Right lobe of liver (tissue), 6 donors: ENCODE results near the gene DYNLT2. TPM values are rescaled to one million over a fixed set of nuclear protein-coding genes. Genes with fewer than 3 reads are reported as not detected.

ENCODE experiments used
- ATAC-seq, 4 donors: fragments of 200-7000 bp; cut with Tn5 transposase; one replicate each; pipeline ENCODE4 v1.9.1; 2020; ENCODE audit warnings: mild to moderate bottlenecking in 4 of 4, moderate library complexity in 4 of 4
- DNase-seq, 3 donors: peaks; one replicate each; pipeline ENCODE4 v3.0.0-alpha.2; 2020
- H3K27ac ChIP-seq, 3 donors: fragments of 200-600 bp; one replicate each; pipeline ENCODE4 v1.8.0; 2022
- H3K27me3 ChIP-seq, 2 donors: fragments of 200-600 bp; one replicate each; pipeline ENCODE4 v1.8.0; 2022
- H3K36me3 ChIP-seq, 4 donors: fragments of 200-600 bp; sonication (generic) in 1 of 4; one replicate each; pipeline versions ENCODE4 v1.5.1 to v1.8.0; 2017 to 2022; ENCODE audit warnings: control low read depth in 1 of 4
- H3K4me1 ChIP-seq, 4 donors: fragments of 200-600 bp; sonication (generic) in 1 of 4; one replicate each; pipeline versions ENCODE4 v1.5.1 to v1.8.0; 2017 to 2022; ENCODE audit warnings: control low read depth in 1 of 4
- H3K4me3 ChIP-seq, 3 donors: fragments of 200-600 bp; one replicate each; pipeline ENCODE4 v1.8.0; 2022
- H3K9me3 ChIP-seq, 4 donors: fragments of 200-600 bp; sonication (generic) in 1 of 4; one replicate each; pipeline versions ENCODE4 v1.5.1 to v1.8.0; 2017 to 2022; ENCODE audit warnings: control low read depth in 1 of 4
- CTCF ChIP-seq, 4 donors: fragments of 200-600 bp in 3 of 4; fragments of 450-650 bp in 1 of 4; IDR thresholded peaks; one replicate each; pipeline versions ENCODE4 v1.5.1 to v1.8.0; 2016 to 2022; ENCODE audit warnings: antibody characterized with exemption in 4 of 4, mild to moderate bottlenecking in 2 of 4
- POLR2A ChIP-seq: fragments of 450-650 bp; IDR thresholded peaks from one replicate; pipeline ENCODE4 v1.6.1; 2017; ENCODE audit warnings: antibody characterized with exemption, mild to moderate bottlenecking
- WGBS: methylation state at CpG from one replicate; pipeline ENCODE4 v1.1.6; 2018; ENCODE audit warnings: low coverage, low lambda C conversion rate; ENCODE audit not compliant: insufficient coverage; ENCODE audit errors: missing lambda C conversion rate; 5-methylcytosine and 5-hydroxymethylcytosine counted together
- intact Hi-C, 2 donors: fragments of 100-400 bp; cut with DNase I; formaldehyde crosslinking; loops; one replicate each; pipeline versions ENCODE4 v1.11.2 to v1.14.1; 2022
- total RNA-seq, 6 experiments: library from RNA; depleted of rRNA in 2 of 6; stranded (reverse); fragments of >200 nt in 2 of 6; fragmentation: NEBNext Ultra II Directional in 3 of 6; extraction: Animal tissue kit (Norgen Biotek cat#: 25700) in 3 of 6; gene quantifications; one replicate each; pipeline versions ENCODE4 v1.1.0 to v1.2.4, GENCODE V29; 2016 to 2023
- donor health status: DM: no; HTN: yes; CAD: no.
- donor health status: DM: no; HTN: no; CAD: no.
- donor health status: DM: no; HTN: no; CAD: no.
- donor health status: DM: no; HTN: yes; CAD: no.
- donor health status: DM: no; HTN: yes; CAD: no.

Gene DYNLT2
- total RNA-seq, 6 experiments from 2014 or later: 0.43 to 0.82 (median 0.68) TPM

GRCh38 chr6:169798764-169799473 lies 47.5 kb upstream of the DYNLT2 start:
- ATAC-seq: no peak
- TF ChIP-seq POLR2A (no peak), CTCF (IDR thresholded peaks at IDR 0.05) (no peak)
- 85% methylated on average over 10 of the region's 10 CpGs for whole genome bisulfite sequencing
- Histone ChIP-seq H3K36me3 (no peaks in the 10 kb centered on the region), H3K4me1 (peaks cover 0 to 29% (median 12%) of the 10 kb centered on the region in 4 donors), H3K9me3 (no peaks in the 10 kb centered on the region), H3K27me3 (no peaks in the 10 kb centered on the region), H3K4me3 (no peak overlapping the region), H3K27ac (no peak overlapping the region)
- intact Hi-C loops: loop anchor here in 1 of 2 donors (10.0 kb wide), 1 partner anchor 726 kb away; no protein-coding TSS in a partner anchor
- DNase-seq: peak in 1 of 3 donors; percentile 10

GRCh38 chr6:169795196-169795595 lies 43.8 kb upstream of the DYNLT2 start:
- TF ChIP-seq CTCF (IDR thresholded peaks at IDR 0.05) (no peak), POLR2A (no peak)
- Histone ChIP-seq H3K27ac (no peak overlapping the region), H3K9me3 (no peaks in the 10 kb centered on the region), H3K4me1 (peaks cover 0 to 21% (median 9%) of the 10 kb centered on the region in 4 donors), H3K36me3 (no peaks in the 10 kb centered on the region), H3K4me3 (no peak overlapping the region), H3K27me3 (no peaks in the 10 kb centered on the region)
- intact Hi-C loops: loop anchor here in 1 of 2 donors (10.0 kb wide), 1 partner anchor 730 kb away; no protein-coding TSS in a partner anchor
- DNase-seq: no peak
- 63% methylated on average over 1 of the region's 2 CpGs for WGBS
- ATAC-seq: no peak

- TF ChIP-seq CTCF (IDR thresholded peaks at IDR 0.05): no peak
- no peak for TF ChIP-seq POLR2A
- H3K4me3 ChIP-seq: no peak overlapping the region
- 80% methylated on average over 6 of the region's 13 CpGs for WGBS
- no peaks in the 10 kb centered on the region for H3K36me3 ChIP-seq
- H3K4me1 ChIP-seq: peaks cover 0 to 15% (median 6%) of the 10 kb centered on the region in 4 donors
- no peak for ATAC-seq
- H3K27ac ChIP-seq: no peak overlapping the region
- DNase-seq: peak in 1 of 3 donors; percentile 24
- intact Hi-C loops: loop anchor here in 1 of 2 donors (10.0 kb wide), 1 partner anchor 730 kb away; no protein-coding TSS in a partner anchor
- no peaks in the 10 kb centered on the region for H3K9me3 ChIP-seq
- no peaks in the 10 kb centered on the region for H3K27me3 ChIP-seq
These were observed 43.1 kb upstream of the DYNLT2 start for GRCh38 chr6:169794317-169795055.

- Histone ChIP-seq H3K27ac (no peak overlapping the region), H3K36me3 (no peaks in the 10 kb centered on the region), H3K4me3 (no peak overlapping the region), H3K4me1 (peaks cover 0 to 18% (median 7%) of the 10 kb centered on the region in 4 donors), H3K27me3 (no peaks in the 10 kb centered on the region), H3K9me3 (no peaks in the 10 kb centered on the region)
- no CpG with 5 or more reads among the region's 10 CpGs for WGBS
- TF ChIP-seq CTCF (IDR thresholded peaks at IDR 0.05): no peak
- no peak for TF ChIP-seq POLR2A
- ATAC-seq (no peak), DNase-seq (peak in 2 of 3 donors; percentile 26 to 33)
- intact Hi-C loops: loop anchor here in 1 of 2 donors (10.0 kb wide), 1 partner anchor 731 kb away; no protein-coding TSS in a partner anchor
These were observed 42.0 kb upstream of the DYNLT2 start for GRCh38 chr6:169793408-169793807.
